Immature natural killer cell (primary cell): ENCODE results near the gene CEBPE. TPM values are rescaled to one million over a fixed set of nuclear protein-coding genes. Genes with fewer than 3 reads are reported as not detected.
A peak's percentile ranks its signal among the peaks of the same experiment; 100 is the strongest.

Experiments
- DNase-seq, 3 donors: peaks; one replicate each; pipeline ENCODE4 v3.0.0; 2022; ENCODE audit warnings: mixed read lengths in 1 of 3
- H3K27ac Mint-ChIP-seq, 6 donors: one replicate each; pipeline ENCODE4 v1.8.0; 2020; ENCODE audit warnings: mixed read lengths in 6 of 6, mild to moderate bottlenecking in 5 of 6, inconsistent platforms in 4 of 6, moderate library complexity in 3 of 6
- H3K27me3 Mint-ChIP-seq, 3 donors: one replicate each; pipeline ENCODE4 v1.8.0; 2020 to 2021; ENCODE audit warnings: low read depth in 3 of 3, mild to moderate bottlenecking in 3 of 3, mixed read lengths in 3 of 3, moderate library complexity in 3 of 3, inconsistent platforms in 1 of 3
- H3K36me3 Mint-ChIP-seq, 3 donors: one replicate each; pipeline ENCODE4 v1.8.0; 2020; ENCODE audit warnings: mixed read lengths in 3 of 3, inconsistent platforms in 2 of 3, mild to moderate bottlenecking in 2 of 3
- H3K4me1 Mint-ChIP-seq, 2 donors: one replicate each; pipeline ENCODE4 v1.8.0; 2020; ENCODE audit warnings: inconsistent platforms in 2 of 2, mild to moderate bottlenecking in 2 of 2, mixed read lengths in 2 of 2, moderate library complexity in 1 of 2
- H3K4me3 Mint-ChIP-seq, 5 donors: one replicate each; pipeline ENCODE4 v1.8.0; 2020; ENCODE audit warnings: mild to moderate bottlenecking in 5 of 5, mixed read lengths in 5 of 5, inconsistent platforms in 3 of 5, moderate library complexity in 3 of 5
- H3K9me3 Mint-ChIP-seq, 6 donors: one replicate each; pipeline ENCODE4 v1.8.0; 2020; ENCODE audit warnings: mild to moderate bottlenecking in 6 of 6, mixed read lengths in 6 of 6, inconsistent platforms in 4 of 6, moderate library complexity in 3 of 6
- polyA plus RNA-seq, 3 donors: library from polyadenylated mRNA; unstranded; fragments of 300-500 nt; fragmentation: Illumina TruSeq; gene quantifications; one replicate each; pipeline ENCODE4 v1.2.3, GENCODE V29; 2021

Gene CEBPE
- polyA plus RNA-seq, 3 donors from 2014 or later = not detected

DNA sequence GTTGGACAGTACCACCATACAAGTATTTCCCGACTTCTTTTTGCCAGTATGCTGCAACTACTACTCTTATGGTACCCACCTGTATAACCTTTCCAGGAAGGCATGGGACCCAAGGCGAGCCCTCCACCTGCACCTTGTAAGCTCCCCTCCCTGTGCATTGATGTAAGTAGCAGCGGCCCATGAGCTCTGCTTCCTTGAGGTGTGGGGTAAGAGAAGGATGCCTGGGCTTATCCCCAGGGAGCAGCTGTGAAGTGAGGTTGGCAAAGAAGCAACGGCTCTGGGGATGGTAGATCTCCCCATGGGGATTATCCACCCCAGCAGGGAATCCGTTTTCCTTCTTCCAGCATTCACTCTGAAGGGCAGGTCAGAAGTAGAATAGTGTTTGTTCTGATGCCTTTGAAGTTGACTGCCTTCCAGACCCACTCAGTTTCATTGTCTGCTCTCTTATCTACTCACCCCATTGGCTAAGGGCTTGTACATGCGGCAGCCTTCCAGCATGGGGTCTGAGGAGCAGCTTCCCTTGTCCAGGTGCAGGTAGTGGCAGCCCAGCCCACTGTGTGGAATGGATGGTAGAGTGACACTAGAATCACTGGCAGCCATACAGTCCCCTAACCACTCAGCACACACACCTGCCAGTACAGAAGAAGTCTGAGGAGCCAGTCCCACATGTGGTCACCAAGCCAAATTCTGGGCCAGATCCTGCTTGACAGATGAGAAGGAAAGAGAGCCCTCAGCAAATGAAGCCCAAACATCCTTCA is 17.7 kb downstream of the CEBPE start:
- H3K4me1 Mint-ChIP-seq = peaks cover 2 to 7% of the 10 kb centered on the region in 2 donors
- peaks cover 0 to 3% (median under 1%) of the 10 kb centered on the region in 3 donors for H3K27me3 Mint-ChIP-seq
- H3K4me3 Mint-ChIP-seq = no peak overlapping the region
- H3K36me3 Mint-ChIP-seq = peaks cover 0 to 15% (median 9%) of the 10 kb centered on the region in 3 donors
- DNase-seq = no peak
- no peaks in the 10 kb centered on the region for H3K9me3 Mint-ChIP-seq
- H3K27ac Mint-ChIP-seq = peak overlapping the region in 1 of 6 donors; percentile 40

DNA sequence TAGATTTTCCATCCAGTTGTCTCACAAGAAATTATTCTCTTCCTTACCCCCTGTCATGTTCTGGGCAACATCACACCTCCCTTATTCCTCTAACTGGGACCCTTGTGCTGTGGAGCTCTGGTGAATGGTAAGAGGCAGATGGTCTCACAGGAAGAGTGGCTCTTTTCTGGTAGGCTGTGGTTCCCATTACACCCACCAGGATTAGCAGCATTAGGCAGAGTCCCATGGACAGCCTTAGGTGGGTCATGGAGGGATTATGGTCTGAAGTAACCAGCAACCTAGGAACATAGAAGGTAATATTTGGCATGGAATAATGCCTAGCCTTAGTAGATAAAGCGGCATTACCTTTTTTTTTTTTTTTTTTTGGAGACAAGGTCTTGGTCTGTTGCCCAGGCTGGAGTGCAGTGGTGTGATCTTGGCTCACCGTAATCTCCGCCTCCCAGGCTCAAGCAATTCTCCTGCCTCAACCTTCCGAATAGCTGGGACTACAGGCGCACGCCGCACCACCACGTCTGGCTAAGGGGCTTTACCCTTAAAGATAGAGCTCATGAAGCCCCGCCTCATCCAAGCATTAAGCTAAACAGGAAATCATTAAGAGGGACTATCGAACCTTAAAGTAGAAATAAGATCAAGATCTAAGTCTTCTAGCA is 19.7 kb downstream of the CEBPE start:
- Mint-ChIP-seq H3K27me3 (peaks cover 0 to 3% (median 0%) of the 10 kb centered on the region in 3 donors), H3K4me3 (no peak overlapping the region), H3K36me3 (peaks cover 0 to 15% (median 9%) of the 10 kb centered on the region in 3 donors), H3K4me1 (peaks cover 2 to 7% of the 10 kb centered on the region in 2 donors), H3K27ac (peak overlapping the region in 2 of 6 donors; percentile 10 to 37), H3K9me3 (no peaks in the 10 kb centered on the region)
- DNase-seq = no peak

DNA sequence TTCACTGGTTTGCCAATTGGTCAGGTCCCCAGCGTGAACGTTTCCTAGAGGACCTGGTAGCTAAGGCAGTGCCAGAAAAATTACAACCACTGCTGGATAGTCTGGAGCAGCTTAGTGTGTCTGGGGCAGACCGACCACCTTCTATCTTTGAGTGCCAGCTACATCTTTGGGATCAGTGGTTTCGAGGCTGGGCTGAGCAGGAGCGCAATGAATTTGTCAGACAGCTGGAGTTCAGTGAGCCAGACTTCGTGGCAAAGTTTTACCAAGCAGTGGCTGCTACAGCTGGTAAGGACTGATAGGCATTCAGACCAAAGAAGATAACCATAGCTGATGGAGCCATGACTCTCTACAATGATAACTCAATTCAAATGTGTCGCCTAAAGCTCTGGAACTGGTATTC is 21.3 kb downstream of the CEBPE start:
- Mint-ChIP-seq H3K4me1 (peaks cover 2 to 7% of the 10 kb centered on the region in 2 donors), H3K36me3 (peaks cover 0 to 15% (median 9%) of the 10 kb centered on the region in 3 donors), H3K27ac (peak overlapping the region in 4 of 6 donors; percentile 54 to 86 (median 70)), H3K9me3 (no peaks in the 10 kb centered on the region), H3K4me3 (peak overlapping the region in 3 of 5 donors; percentile 1 to 68 (median 59)), H3K27me3 (peaks cover 0 to 2% (median 0%) of the 10 kb centered on the region in 3 donors)
- no peak for DNase-seq

DNA sequence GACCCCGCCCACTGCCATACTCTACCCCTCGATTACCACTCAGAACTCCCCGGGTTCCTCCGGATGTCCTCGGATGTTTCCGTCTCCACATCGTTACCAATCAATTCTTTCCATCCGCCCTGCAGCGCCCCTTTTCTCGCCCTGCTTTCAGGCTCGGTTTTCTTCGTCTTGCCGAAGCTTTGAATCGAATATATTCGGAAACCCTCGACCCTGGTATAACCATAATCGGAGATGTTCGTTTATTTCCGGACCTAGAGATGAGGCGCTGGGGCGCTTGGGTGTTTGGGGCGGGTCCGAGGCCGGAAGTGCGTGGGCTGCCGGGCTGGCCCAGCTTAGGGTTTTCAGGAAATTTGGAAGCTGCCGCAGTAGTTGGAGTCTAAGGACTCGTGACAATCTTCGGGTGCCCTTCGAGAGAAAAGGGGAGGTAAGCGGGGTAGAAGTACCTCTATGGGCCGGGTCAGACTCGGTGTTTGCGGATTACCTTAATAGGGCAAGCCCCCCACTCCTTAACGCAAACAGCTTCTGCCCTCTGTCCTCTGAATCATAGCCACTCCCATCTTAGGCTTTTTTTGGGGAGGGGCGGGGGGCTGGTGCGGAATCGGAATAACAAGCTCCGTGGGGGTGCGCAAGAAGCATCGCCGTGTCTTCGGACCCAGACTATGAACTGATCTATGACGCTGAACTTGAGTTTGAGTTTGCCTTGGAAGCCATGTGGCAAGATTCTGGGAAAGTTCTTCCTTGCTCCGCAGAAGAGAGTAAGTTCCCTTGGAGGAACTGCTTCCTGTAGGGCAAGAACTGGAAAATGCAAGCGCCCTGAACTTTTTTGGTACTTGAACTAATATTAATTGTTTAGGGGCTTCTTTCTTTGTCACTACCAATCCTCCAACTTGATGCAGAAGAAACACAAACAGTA is 23.6 kb downstream of the CEBPE start, which contains the start of gene C14orf119:
TSS of gene C14orf119 (plus strand) at position 310 of the 913 bp plus-strand sequence. CDS start 2,154 bp downstream, outside the sequence.
- Mint-ChIP-seq H3K36me3 (peaks cover 8 to 19% (median 16%) of the 10 kb centered on the region in 3 donors), H3K27ac (no peak within 1 kb of the TSS), H3K4me1 (peaks cover 9 to 11% of the 10 kb centered on the region in 2 donors)

DNA sequence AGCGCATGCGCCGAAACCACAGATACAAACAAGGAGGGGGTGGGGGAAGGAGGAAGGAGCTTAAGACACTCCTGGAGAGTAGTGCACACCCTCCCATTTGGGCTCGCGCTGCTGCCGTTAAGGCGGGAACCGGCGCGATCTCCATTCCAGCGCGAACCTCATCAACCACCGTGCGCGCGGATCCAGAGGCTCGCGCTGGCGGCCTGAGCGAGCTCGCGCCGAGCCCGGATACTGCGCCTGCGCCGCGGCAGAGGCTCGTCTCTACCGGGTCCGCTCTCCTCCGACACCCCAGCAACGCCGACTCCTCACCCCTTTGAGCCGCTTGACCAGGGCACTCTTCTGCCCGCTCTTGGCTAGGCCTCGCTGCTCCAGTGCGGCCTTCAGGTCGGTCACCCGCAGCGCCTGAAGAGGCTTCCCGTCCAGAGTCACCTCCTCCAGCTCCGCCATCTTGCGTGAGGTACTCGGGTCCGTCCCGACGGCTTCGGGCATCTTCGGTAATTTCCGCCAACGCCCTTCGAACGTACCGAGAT is 24.3 kb downstream of the CEBPE start, which contains the start of gene ACIN1:
TSS of gene ACIN1 (minus strand) at position 471 of the 530 bp plus-strand sequence. CDS start at position 447, 24 bp downstream.
- Mint-ChIP-seq H3K9me3 (no peaks in the 10 kb centered on the region), H3K36me3 (peaks cover 15 to 23% (median 22%) of the 10 kb centered on the region in 3 donors), H3K27ac (no peak within 1 kb of the TSS), H3K4me3 (no peak within 1 kb of the TSS), H3K4me1 (peaks cover 11 to 18% of the 10 kb centered on the region in 2 donors), H3K27me3 (no peaks in the 10 kb centered on the region)
- DNase-seq = no peak

More for the DNA sequence above, 23.6 kb downstream of the CEBPE start, which contains the start of gene C14orf119:
- peak; percentile 100 for DNase-seq
- Mint-ChIP-seq H3K9me3 (no peaks in the 10 kb centered on the region), H3K4me3 (no peak within 1 kb of the TSS), H3K27me3 (no peaks in the 10 kb centered on the region)

DNA sequence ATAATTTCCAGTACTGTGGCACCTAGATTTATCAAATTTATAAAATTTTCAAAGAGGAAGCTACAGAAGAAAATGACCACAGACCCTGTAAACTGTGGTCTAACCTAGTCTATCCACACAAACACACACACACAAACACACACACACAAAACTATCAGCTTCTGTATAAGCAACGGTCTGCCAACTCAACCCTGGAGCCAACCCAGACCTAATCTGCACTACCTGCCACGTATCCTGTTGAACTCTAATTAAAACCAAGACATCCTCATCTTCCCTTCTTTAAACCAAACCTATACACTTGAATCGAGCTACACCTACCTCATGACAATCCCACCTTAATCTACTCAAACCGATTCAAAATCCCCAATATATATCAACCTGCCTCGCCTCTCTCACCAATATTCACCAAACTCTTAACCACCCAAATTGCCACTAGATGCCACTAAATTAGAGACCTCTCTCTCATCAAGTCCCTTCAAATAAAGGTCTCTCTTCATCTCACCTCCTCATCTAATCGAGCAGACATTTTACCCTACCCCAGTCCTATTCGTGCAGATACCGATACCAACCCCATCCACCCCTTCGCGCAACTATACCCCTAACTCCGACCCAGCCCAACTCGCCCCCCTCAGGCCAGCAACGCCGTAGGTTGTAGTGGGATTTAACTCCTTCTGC is 24.9 kb downstream of the CEBPE start:
- peaks cover 21 to 27% (median 26%) of the 10 kb centered on the region in 3 donors for H3K36me3 Mint-ChIP-seq
- DNase-seq = no peak
- H3K4me1 Mint-ChIP-seq = peaks cover 10 to 21% of the 10 kb centered on the region in 2 donors
- no peak overlapping the region for H3K27ac Mint-ChIP-seq
- H3K9me3 Mint-ChIP-seq = no peaks in the 10 kb centered on the region
- H3K27me3 Mint-ChIP-seq = no peaks in the 10 kb centered on the region
- H3K4me3 Mint-ChIP-seq = no peak overlapping the region

DNA sequence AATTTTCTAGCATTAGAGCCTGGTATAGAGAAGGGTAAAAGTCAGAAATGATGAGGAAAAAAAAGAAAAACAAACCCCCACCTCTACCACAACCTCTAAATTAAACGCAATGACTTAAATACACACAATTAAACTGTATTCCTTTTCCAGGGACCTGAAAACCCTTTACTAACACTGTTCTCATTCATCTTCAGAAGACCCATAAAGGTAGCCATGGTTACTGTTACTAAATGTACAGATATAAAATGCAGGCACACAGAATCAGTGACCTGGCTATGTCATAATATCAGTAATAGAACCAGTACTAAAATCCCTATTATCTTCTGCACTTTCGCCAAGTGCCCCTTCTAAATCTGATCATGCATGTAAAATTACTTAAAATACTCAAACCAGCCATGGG is 25.5 kb downstream of the CEBPE start:
- peak overlapping the region in 3 of 6 donors; percentile 6 to 17 (median 10) for H3K27ac Mint-ChIP-seq
- no peak for DNase-seq
- peaks cover 21 to 25% (median 22%) of the 10 kb centered on the region in 3 donors for H3K36me3 Mint-ChIP-seq
- no peaks in the 10 kb centered on the region for H3K9me3 Mint-ChIP-seq
- H3K4me1 Mint-ChIP-seq = peaks cover 9 to 17% of the 10 kb centered on the region in 2 donors
- H3K4me3 Mint-ChIP-seq = peak overlapping the region in 2 of 5 donors; percentile 29 to 54
- no peaks in the 10 kb centered on the region for H3K27me3 Mint-ChIP-seq

DNA sequence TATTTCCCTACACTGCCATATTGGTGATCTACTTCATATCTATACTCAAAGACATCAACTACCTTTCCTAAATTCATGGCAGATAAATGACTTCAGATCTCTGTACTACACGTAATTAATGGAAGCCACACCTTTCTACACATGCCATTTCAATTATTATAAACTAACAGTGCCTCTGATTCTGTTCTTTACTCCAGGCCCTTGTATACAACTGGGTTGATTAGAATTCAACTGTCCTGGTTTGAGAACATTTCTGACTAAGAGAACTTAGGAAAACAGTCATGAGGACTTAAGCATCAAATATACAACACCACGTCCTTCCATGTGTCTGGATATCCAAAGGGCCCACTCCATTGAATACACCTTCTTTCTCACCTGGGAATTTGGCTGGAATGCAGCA is 26.0 kb downstream of the CEBPE start:
- peak overlapping the region in 4 of 6 donors; percentile 6 to 35 (median 18) for H3K27ac Mint-ChIP-seq
- no peaks in the 10 kb centered on the region for H3K27me3 Mint-ChIP-seq
- H3K36me3 Mint-ChIP-seq = peaks cover 21 to 25% (median 22%) of the 10 kb centered on the region in 3 donors
- H3K9me3 Mint-ChIP-seq = no peaks in the 10 kb centered on the region
- no peak for DNase-seq
- H3K4me1 Mint-ChIP-seq = peaks cover 9 to 19% of the 10 kb centered on the region in 2 donors
- H3K4me3 Mint-ChIP-seq = peak overlapping the region in 3 of 5 donors; percentile 25 to 54 (median 29)

DNA sequence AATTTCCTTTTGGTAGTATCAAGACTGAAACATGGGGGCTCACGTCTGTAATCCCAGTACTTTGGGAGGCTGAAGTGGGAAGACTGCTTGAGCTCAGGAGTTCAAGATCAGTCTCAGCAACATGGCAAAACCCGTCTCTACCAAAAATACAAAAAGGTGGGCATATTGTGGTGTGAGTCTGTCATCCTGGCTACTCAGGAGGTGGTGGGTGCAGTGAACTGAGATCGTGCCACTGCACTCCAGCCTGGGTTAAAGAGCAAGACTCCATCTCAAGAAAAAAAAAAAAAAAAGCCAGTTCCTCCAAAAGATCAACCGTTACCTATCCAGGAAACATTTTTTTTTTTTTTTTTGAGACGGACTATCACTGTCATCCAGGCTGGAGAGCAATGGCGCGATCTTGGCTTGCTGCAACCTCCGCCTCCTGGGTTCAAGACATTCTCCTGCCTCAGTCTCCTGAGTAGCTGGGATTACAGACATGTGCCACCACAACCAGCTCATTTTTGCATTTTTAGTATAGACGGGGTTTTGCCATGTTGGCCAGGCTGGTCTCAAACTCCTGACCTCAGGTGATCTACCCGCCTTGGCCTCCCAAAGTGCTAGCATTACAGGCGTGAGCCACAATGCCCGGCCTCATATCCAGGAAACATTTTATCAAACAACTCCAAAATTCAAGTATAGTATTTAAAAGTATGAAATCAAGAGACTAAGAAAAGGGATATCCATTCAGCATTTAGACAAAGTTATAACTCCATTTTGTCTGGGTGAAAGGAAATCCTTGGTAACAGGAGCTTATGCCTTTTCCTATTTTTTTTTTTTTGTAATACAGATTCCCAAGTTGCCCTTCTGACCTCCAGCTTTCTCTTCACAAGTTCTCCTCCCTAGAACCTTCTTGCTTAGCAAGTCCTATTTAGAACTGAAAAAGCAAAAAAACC is 27.5 kb downstream of the CEBPE start:
- Mint-ChIP-seq H3K27ac (peak overlapping the region in 2 of 6 donors; percentile 20 to 21), H3K27me3 (no peaks in the 10 kb centered on the region), H3K4me1 (peaks cover 9 to 32% of the 10 kb centered on the region in 2 donors), H3K36me3 (peaks cover 20 to 33% (median 27%) of the 10 kb centered on the region in 3 donors), H3K9me3 (no peaks in the 10 kb centered on the region), H3K4me3 (no peak overlapping the region)
- DNase-seq = no peak

DNA sequence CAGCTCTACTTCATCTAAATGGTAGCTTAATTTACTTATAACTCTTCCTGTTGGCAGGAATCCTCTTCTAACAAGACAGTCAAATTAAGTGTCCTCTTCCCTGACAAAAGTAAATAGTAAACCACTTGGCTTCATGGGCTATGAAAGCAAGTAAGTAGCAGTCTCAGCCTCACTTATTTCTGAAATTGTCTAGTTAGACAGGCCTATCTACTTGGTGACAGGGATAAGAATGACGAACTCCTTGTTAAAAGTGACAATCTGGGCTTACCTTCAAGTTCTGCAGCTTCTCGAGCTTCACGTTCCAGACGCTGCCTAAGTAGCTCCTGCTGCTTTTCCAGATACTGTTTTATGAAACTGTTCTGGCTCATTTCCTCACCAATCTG is 28.8 kb downstream of the CEBPE start:
- H3K4me1 Mint-ChIP-seq = peaks cover 9 to 45% of the 10 kb centered on the region in 2 donors
- no peak for DNase-seq
- H3K36me3 Mint-ChIP-seq = peaks cover 24 to 36% (median 34%) of the 10 kb centered on the region in 3 donors
- no peak overlapping the region for H3K4me3 Mint-ChIP-seq
- no peaks in the 10 kb centered on the region for H3K9me3 Mint-ChIP-seq
- no peaks in the 10 kb centered on the region for H3K27me3 Mint-ChIP-seq
- H3K27ac Mint-ChIP-seq = peak overlapping the region in 2 of 6 donors; percentile 9 to 29

DNA sequence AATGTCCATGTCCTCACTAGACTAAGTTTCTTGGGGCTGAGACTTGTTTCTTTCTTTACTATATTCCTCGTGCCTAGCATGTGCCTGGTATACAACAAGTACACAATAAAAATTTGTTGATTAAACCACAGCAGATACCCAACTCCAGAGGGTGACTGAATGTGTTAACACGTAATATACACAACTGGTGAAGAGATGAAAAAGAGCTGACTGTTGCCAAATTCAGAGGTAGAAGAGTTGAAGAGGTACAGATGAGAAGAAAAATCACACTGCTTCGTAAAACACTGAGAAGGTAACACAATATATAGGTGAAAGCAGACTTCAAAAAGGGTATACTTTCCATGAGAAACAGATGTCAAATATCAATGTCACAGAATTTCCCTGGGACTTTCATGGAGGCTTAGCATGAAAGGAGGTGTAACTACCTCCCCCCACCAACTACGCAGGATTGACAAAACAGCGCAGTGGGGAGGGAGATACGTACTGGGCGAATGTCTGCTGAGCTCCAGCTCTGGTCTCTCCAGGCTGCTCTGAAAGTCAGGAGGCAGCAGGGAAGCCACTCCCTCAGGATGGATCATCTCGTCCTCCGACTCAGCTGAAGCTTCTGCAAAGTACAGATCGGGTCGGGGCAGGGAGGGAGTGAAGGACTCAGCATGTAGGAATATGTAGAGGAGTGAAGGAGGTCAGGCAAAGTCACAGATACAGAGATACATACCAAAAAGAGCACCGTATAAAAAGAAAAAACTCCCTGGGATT is 29.4 kb downstream of the CEBPE start:
- H3K36me3 Mint-ChIP-seq = peaks cover 25 to 42% (median 37%) of the 10 kb centered on the region in 3 donors
- DNase-seq = no peak
- peak overlapping the region in 1 of 6 donors; percentile 9 for H3K27ac Mint-ChIP-seq
- no peaks in the 10 kb centered on the region for H3K9me3 Mint-ChIP-seq
- peaks cover 9 to 49% of the 10 kb centered on the region in 2 donors for H3K4me1 Mint-ChIP-seq
- no peak overlapping the region for H3K4me3 Mint-ChIP-seq
- H3K27me3 Mint-ChIP-seq = no peaks in the 10 kb centered on the region
